Endodermal cell (in vitro differentiated cells): ENCODE data around the gene APOA5. TPM values are rescaled to one million over a fixed set of nuclear protein-coding genes. Genes with fewer than 3 reads are reported as not detected.
"Not testable (repeated sequence)": the region's sequence is repeated elsewhere in the genome, so short reads cannot be mapped to it uniquely, and the experiment has no call there.

Source experiments
- DNase-seq: peaks from one replicate; pipeline ENCODE4 v3.0.0-alpha.2; 2017
- H3K27ac ChIP-seq: 2 replicates; pipeline ENCODE4 v1.5.1; 2013; ENCODE audit warnings: mild to moderate bottlenecking, low read depth, low read length, moderate library complexity
- H3K27me3 ChIP-seq: 2 replicates; pipeline ENCODE4 v1.6.1; 2013; ENCODE audit warnings: mild to moderate bottlenecking, low read length, moderate library complexity; ENCODE audit not compliant: insufficient read depth, control insufficient read depth, poor library complexity, severe bottlenecking
- H3K36me3 ChIP-seq: 2 replicates; pipeline ENCODE4 v1.7.0; 2013; ENCODE audit warnings: mild to moderate bottlenecking, low read length, moderate library complexity; ENCODE audit not compliant: control insufficient read depth, insufficient read depth
- H3K4me1 ChIP-seq: one replicate; pipeline ENCODE4 v1.7.0; 2013; ENCODE audit warnings: low read length; ENCODE audit not compliant: control insufficient read depth, insufficient read depth
- H3K4me3 ChIP-seq: 2 replicates; pipeline ENCODE4 v1.5.1; 2013; ENCODE audit warnings: mild to moderate bottlenecking, low read length, moderate library complexity
- H3K9ac ChIP-seq: 2 replicates; pipeline ENCODE4 v1.6.1; 2013; ENCODE audit warnings: mild to moderate bottlenecking, low read length, moderate library complexity; ENCODE audit not compliant: poor library complexity, severe bottlenecking; ENCODE audit errors: extremely low read depth
- H3K9me3 ChIP-seq: 2 replicates; pipeline ENCODE4 v1.6.1; 2013; ENCODE audit warnings: mild to moderate bottlenecking, low read length, moderate library complexity; ENCODE audit not compliant: control insufficient read depth
- H3K27ac Mint-ChIP-seq: 2 replicates; pipeline ENCODE4 v1.8.0; 2020; ENCODE audit warnings: mixed read lengths
- H3K27me3 Mint-ChIP-seq: 2 replicates; pipeline ENCODE4 v1.8.0; 2021; ENCODE audit warnings: mild to moderate bottlenecking, mixed read lengths; ENCODE audit not compliant: insufficient read depth
- H3K36me3 Mint-ChIP-seq: 2 replicates; pipeline ENCODE4 v1.8.0; 2020; ENCODE audit warnings: low read depth, mixed read lengths
- H3K4me1 Mint-ChIP-seq: 2 replicates; pipeline ENCODE4 v1.8.0; 2020; ENCODE audit warnings: mixed read lengths
- H3K4me3 Mint-ChIP-seq: 2 replicates; pipeline ENCODE4 v1.8.0; 2020; ENCODE audit warnings: mild to moderate bottlenecking, moderate library complexity, mixed read lengths
- H3K9me3 Mint-ChIP-seq: 2 replicates; pipeline ENCODE4 v1.8.0; 2020; ENCODE audit warnings: mild to moderate bottlenecking, mixed read lengths
- WGBS, 2 experiments: methylation state at CpG; one replicate each; pipeline versions ENCODE4 v1.1.5 to v1.1.7; 2013; ENCODE audit warnings: missing lambda C conversion rate in 2 of 2, mixed read lengths in 1 of 2; ENCODE audit not compliant: insufficient coverage in 1 of 2, insufficient read length in 1 of 2; 5-methylcytosine and 5-hydroxymethylcytosine counted together
- total RNA-seq, 2 donors: library from RNA; stranded (reverse); fragmentation: NEBNext Ultra II Directional in 1 of 2; extraction: Animal tissue kit (Norgen Biotek cat#: 25700) in 1 of 2; gene quantifications; 2 replicates in 1 of 2; 3 replicates in 1 of 2; pipeline ENCODE4 v1.2.1, GENCODE V29; 2021
- TF ChIP-seq, protein P1 (sequence below): fragments of 200-600 bp; sonication (generic); conservative IDR thresholded peaks from 2 replicates; pipeline ENCODE4 v1.5.0; 2021; ENCODE audit warnings: antibody characterized with exemption, mild to moderate bottlenecking

Gene APOA5
- total RNA-seq, 2 donors from 2014 or later, result not detected

DNA sequence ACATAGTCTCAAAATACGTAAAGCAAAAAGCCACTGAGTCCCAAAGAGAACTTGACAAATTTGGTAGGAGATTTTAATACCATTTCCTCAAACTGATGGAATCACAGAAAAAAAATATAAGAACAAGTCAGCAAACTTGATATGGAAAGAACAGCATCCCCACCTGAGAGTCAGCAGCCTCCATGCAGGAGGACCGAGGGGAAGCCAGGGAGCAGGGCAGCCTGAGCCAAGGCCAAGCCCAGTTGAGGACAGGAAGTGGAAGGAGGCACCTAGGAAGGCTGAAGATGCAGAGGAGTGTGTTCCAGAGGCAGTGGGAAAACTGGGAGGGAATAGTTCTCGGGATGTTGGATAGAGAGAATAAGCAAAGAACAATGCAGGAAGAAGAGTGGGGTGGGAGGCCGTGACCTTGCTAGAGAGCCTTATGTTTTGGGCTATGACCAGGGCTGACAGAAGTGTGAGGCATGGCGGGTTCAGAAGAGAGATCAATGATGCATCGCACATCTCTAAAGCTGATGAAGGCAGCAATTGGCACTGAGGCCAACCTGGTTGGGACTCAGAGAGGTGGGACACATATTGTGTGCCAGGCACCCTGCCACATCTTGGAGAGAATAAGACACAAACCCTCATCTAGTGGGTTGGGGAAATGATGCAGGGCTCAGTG, 16.1 kb upstream of the APOA5 start:
- Mint-ChIP-seq H3K9me3 (no peaks in the 10 kb centered on the region), H3K27me3 (peaks cover 10% of the 10 kb centered on the region), H3K36me3 (no peaks in the 10 kb centered on the region), H3K27ac (no peak overlapping the region), H3K4me1 (peaks cover 16% of the 10 kb centered on the region), H3K4me3 (no peak overlapping the region)
- DNase-seq, result peak; percentile 42
- TF ChIP-seq, protein P1, sequence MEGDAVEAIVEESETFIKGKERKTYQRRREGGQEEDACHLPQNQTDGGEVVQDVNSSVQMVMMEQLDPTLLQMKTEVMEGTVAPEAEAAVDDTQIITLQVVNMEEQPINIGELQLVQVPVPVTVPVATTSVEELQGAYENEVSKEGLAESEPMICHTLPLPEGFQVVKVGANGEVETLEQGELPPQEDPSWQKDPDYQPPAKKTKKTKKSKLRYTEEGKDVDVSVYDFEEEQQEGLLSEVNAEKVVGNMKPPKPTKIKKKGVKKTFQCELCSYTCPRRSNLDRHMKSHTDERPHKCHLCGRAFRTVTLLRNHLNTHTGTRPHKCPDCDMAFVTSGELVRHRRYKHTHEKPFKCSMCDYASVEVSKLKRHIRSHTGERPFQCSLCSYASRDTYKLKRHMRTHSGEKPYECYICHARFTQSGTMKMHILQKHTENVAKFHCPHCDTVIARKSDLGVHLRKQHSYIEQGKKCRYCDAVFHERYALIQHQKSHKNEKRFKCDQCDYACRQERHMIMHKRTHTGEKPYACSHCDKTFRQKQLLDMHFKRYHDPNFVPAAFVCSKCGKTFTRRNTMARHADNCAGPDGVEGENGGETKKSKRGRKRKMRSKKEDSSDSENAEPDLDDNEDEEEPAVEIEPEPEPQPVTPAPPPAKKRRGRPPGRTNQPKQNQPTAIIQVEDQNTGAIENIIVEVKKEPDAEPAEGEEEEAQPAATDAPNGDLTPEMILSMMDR, result no peak
- Histone ChIP-seq H3K27ac (no peak overlapping the region), H3K36me3 (no peaks in the 10 kb centered on the region), H3K9me3 (peaks cover 3% of the 10 kb centered on the region), H3K4me3 (no peak overlapping the region), H3K9ac (no peak overlapping the region), H3K27me3 (no peaks in the 10 kb centered on the region), H3K4me1 (peaks cover 5% of the 10 kb centered on the region)
- WGBS, 2 experiments, result 95 to 97% methylated on average over 6 of the region's 6 CpGs

DNA sequence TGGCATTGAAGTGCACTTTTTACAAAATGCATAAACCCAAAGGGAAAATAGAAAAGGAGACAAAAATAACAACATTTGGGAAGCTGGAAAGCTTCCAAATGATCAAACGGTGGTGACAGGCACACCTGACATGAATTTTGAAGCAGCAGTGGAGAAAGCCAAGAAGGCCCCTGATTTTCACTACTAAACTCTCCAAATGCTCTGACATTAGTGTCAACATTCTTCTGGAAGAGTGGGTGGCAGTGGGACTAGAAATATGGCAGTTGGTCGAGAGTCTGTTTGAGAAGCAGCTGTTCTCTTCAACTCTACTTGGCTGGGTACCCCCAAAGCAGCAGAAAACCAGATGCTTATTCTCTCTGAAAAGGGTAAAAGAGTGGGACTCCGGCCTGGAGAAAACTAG, 12.3 kb upstream of the APOA5 start:
- no peak overlapping the region for H3K9ac ChIP-seq
- H3K27me3 ChIP-seq, result no peaks in the 10 kb centered on the region
- Mint-ChIP-seq H3K4me1 (peaks cover 15% of the 10 kb centered on the region), H3K27ac (no peak overlapping the region), H3K27me3 (peaks cover 11% of the 10 kb centered on the region), H3K9me3 (no peaks in the 10 kb centered on the region), H3K4me3 (no peak overlapping the region), H3K36me3 (no peaks in the 10 kb centered on the region)
- no peak overlapping the region for H3K4me3 ChIP-seq
- DNase-seq, result no peak
- H3K4me1 ChIP-seq, result peaks cover 5% of the 10 kb centered on the region
- WGBS, 2 experiments, result 89 to 93% methylated on average over 3 of the region's 3 CpGs
- H3K9me3 ChIP-seq, result no peaks in the 10 kb centered on the region
- no peaks in the 10 kb centered on the region for H3K36me3 ChIP-seq
- H3K27ac ChIP-seq, result no peak overlapping the region
- TF ChIP-seq, protein P1, result no peak

DNA sequence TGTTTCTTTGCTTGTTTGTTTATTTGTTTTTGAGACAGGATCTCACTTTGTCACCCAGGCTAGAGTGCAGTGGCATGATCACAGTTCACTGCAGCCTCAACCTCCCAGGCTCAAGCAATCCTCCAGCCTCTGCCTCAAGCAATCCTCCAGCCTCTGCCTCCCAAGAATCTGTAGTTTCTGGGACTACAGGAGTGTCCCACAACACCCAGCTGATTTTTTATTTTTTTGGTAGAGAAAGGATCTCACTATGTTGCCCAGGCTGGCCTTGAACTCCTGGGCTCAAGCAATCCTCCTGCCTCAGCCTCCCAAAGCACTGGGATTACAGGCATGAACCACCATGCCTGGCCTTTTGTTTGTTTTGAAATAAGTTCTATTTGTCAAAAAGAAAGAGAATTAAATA, 10.0 kb upstream of the APOA5 start:
- H3K9me3 ChIP-seq, H3K36me3 Mint-ChIP-seq, H3K4me1 ChIP-seq, H3K4me1 Mint-ChIP-seq, H3K27ac ChIP-seq, H3K4me3 ChIP-seq, H3K9ac ChIP-seq, H3K9me3 Mint-ChIP-seq, DNase-seq, H3K27ac Mint-ChIP-seq, H3K27me3 ChIP-seq, H3K36me3 ChIP-seq, H3K4me3 Mint-ChIP-seq: not testable (repeated sequence)
- peaks cover 11% of the 10 kb centered on the region for H3K27me3 Mint-ChIP-seq

DNA sequence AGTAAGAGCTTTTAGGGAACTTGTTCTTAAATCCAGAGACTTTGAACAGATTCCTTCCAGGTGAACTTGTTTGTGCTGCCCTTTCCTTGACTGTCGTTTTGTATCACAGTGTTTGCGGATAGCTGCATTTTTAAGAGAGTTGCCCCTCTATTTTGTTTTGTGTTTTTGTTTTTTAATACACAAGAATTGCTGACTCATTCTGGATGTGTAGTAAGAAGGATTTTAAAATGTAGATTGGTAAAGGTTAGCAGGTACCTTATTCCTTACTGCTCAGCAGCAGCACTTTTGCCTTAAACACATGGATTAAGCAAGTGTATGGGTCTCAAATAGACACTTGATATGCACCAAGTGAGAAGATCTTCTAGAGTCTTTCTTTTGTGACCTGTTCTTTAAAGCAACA, 8.9 kb upstream of the APOA5 start:
- no peak overlapping the region for H3K4me3 Mint-ChIP-seq
- no peaks in the 10 kb centered on the region for H3K36me3 ChIP-seq
- H3K27ac Mint-ChIP-seq, result no peak overlapping the region
- no peak overlapping the region for H3K27ac ChIP-seq
- H3K27me3 Mint-ChIP-seq, result peaks cover 11% of the 10 kb centered on the region
- no peaks in the 10 kb centered on the region for H3K27me3 ChIP-seq
- H3K9me3 Mint-ChIP-seq, result no peaks in the 10 kb centered on the region
- DNase-seq, result no peak
- 75 to 93% methylated on average over 2 of the region's 2 CpGs for WGBS, 2 experiments
- TF ChIP-seq, protein P1, result no peak
- H3K4me1 ChIP-seq, result no peaks in the 10 kb centered on the region
- H3K4me1 Mint-ChIP-seq, result no peaks in the 10 kb centered on the region
- H3K9me3 ChIP-seq, result no peaks in the 10 kb centered on the region
- no peak overlapping the region for H3K4me3 ChIP-seq
- H3K9ac ChIP-seq, result no peak overlapping the region
- H3K36me3 Mint-ChIP-seq, result no peaks in the 10 kb centered on the region
